Measurements from ENCODE around the gene TBC1D22A. TPM values are rescaled to one million over a fixed set of nuclear protein-coding genes. Genes with fewer than 3 reads are reported as not detected.

Gene TBC1D22A
- total RNA-seq, 2 donors from 2014 or later, result 21.5 to 23.1 TPM

DNA sequence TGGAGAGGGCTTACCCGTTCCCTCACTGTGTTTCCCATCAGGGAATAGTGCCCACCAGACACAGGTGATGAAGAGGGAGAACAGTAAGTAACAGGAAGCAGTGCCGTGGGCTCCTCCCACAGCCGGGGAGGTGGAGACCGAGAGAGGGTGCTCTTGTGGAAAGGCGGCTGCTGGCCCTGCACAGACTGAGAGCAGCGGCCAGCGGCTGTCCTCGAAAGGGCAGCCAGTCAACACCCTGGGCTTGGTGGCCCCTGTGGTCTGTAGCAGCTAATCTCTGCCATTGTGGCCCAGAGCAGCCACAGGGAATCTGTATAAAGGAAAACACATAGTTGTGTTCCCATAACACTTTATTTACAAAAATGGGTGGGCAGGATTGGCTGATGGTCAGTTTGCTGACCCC, 121.9 kb downstream of the TBC1D22A start:
- H3K36me3 ChIP-seq (replicated peaks in 1 of 2; ENCODE audit: insufficient read depth in 1 of 2, low read depth in 2 of 2), result no peaks in the 10 kb centered on the region
- intact Hi-C loops (cut with DNase I), result no loop called here
- H3K9me3 ChIP-seq, result no peaks in the 10 kb centered on the region
- H3K27ac ChIP-seq, result no peak overlapping the region
- H3K27me3 ChIP-seq, result no peaks in the 10 kb centered on the region
- H3K4me1 ChIP-seq, result no peaks in the 10 kb centered on the region
- DNase-seq (no peak), ATAC-seq (no peak)
- H3K4me3 ChIP-seq, result no peak overlapping the region
- TF ChIP-seq, protein P1, sequence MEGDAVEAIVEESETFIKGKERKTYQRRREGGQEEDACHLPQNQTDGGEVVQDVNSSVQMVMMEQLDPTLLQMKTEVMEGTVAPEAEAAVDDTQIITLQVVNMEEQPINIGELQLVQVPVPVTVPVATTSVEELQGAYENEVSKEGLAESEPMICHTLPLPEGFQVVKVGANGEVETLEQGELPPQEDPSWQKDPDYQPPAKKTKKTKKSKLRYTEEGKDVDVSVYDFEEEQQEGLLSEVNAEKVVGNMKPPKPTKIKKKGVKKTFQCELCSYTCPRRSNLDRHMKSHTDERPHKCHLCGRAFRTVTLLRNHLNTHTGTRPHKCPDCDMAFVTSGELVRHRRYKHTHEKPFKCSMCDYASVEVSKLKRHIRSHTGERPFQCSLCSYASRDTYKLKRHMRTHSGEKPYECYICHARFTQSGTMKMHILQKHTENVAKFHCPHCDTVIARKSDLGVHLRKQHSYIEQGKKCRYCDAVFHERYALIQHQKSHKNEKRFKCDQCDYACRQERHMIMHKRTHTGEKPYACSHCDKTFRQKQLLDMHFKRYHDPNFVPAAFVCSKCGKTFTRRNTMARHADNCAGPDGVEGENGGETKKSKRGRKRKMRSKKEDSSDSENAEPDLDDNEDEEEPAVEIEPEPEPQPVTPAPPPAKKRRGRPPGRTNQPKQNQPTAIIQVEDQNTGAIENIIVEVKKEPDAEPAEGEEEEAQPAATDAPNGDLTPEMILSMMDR (IDR thresholded peaks at IDR 0.05), result no peak
- TF ChIP-seq POLR2A (IDR thresholded peaks at IDR 0.05), result no peak
- 96 to 98% methylated on average over 8 of the region's 8 CpGs for WGBS, 2 donors

DNA sequence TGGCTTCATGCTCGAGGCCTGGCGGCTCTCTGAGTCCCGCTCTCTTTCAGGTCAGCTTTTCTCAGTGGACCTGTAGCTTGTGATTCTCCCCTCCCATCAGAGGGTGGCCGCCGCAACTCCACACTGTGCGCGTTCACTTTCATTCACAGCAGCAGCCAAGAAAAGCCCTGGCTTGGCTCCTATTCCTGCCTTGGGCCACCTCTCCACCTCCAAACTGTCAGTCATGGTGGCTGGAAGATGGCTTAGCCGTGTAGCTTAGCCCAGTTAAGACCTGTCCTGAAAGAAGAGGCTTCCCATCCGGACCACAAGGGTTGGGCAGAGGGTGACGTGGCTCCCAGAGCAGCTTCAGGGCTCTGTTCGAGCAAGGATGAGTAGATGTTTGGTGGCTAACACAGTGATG, 125.5 kb downstream of the TBC1D22A start:
- ATAC-seq (no peak), DNase-seq (no peak)
- 96 to 97% methylated on average over 10 to 11 of the region's 11 CpGs for WGBS, 2 donors
- Histone ChIP-seq H3K4me1 (no peaks in the 10 kb centered on the region), H3K27me3 (no peaks in the 10 kb centered on the region), H3K9me3 (no peaks in the 10 kb centered on the region), H3K27ac (no peak overlapping the region), H3K4me3 (no peak overlapping the region), H3K36me3 (replicated peaks in 1 of 2; ENCODE audit: insufficient read depth in 1 of 2, low read depth in 2 of 2) (no peaks in the 10 kb centered on the region)
- no peak for TF ChIP-seq POLR2A (IDR thresholded peaks at IDR 0.05)
- TF ChIP-seq, protein P1 (IDR thresholded peaks at IDR 0.05), result no peak
- intact Hi-C loops (cut with DNase I), result no loop called here

DNA sequence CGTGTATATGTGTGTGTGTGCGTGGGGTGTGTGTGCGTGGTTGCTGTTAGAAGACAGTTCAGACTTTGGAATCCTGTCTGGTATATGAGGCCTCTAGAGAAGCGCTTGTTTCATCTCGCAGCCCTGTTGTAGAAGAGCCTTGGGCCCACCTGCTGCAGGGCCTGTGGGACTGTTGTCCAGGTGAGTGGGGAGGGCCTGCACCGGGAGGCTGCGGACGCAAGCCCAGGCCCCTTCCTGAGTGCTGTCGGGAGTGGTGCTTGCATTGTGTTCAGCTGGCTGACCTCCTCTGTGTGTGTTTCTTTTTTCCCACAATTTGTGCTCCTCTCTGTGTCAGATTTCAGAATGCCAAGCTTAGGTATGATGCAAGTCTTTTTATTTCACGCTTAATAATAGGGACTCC, 128.4 kb downstream of the TBC1D22A start:
- Histone ChIP-seq H3K27me3 (no peaks in the 10 kb centered on the region), H3K9me3 (no peaks in the 10 kb centered on the region), H3K4me1 (no peaks in the 10 kb centered on the region), H3K27ac (no peak overlapping the region), H3K4me3 (no peak overlapping the region), H3K36me3 (replicated peaks in 1 of 2; ENCODE audit: insufficient read depth in 1 of 2, low read depth in 2 of 2) (peaks cover 0 to 2% of the 10 kb centered on the region in 2 donors)
- TF ChIP-seq, protein P1 (IDR thresholded peaks at IDR 0.05), result no peak
- TF ChIP-seq POLR2A (IDR thresholded peaks at IDR 0.05), result no peak
- intact Hi-C loops (cut with DNase I), result no loop called here
- no peak for ATAC-seq
- 93 to 99% methylated on average over 10 of the region's 10 CpGs for WGBS, 2 donors
- DNase-seq, result no peak

GRCh38 chr22:46891382-46891951, 129.0 kb downstream of the TBC1D22A start:
- intact Hi-C loops (cut with DNase I), result no loop called here
- 94 to 95% methylated on average over 5 of the region's 5 CpGs for WGBS, 2 donors
- H3K36me3 ChIP-seq (replicated peaks in 1 of 2; ENCODE audit: insufficient read depth in 1 of 2, low read depth in 2 of 2), result peaks cover 0 to 2% of the 10 kb centered on the region in 2 donors

More at GRCh38 chr22:46891382-46891951, 129.0 kb downstream of the TBC1D22A start:
- no peak for ATAC-seq
- DNase-seq, result no peak
- H3K27me3 ChIP-seq, result no peaks in the 10 kb centered on the region
- TF ChIP-seq, protein P1 (IDR thresholded peaks at IDR 0.05), result no peak
- TF ChIP-seq POLR2A (IDR thresholded peaks at IDR 0.05), result no peak
- no peak overlapping the region for H3K4me3 ChIP-seq
- no peaks in the 10 kb centered on the region for H3K9me3 ChIP-seq
- no peaks in the 10 kb centered on the region for H3K4me1 ChIP-seq
- no peak overlapping the region for H3K27ac ChIP-seq
